ENCODE results near the gene ASPSCR1.

GRCh38 chr17:81941484-81942166 lies 35.8 kb upstream of the ASPSCR1 start:
- TF ChIP-seq, protein P1, sequence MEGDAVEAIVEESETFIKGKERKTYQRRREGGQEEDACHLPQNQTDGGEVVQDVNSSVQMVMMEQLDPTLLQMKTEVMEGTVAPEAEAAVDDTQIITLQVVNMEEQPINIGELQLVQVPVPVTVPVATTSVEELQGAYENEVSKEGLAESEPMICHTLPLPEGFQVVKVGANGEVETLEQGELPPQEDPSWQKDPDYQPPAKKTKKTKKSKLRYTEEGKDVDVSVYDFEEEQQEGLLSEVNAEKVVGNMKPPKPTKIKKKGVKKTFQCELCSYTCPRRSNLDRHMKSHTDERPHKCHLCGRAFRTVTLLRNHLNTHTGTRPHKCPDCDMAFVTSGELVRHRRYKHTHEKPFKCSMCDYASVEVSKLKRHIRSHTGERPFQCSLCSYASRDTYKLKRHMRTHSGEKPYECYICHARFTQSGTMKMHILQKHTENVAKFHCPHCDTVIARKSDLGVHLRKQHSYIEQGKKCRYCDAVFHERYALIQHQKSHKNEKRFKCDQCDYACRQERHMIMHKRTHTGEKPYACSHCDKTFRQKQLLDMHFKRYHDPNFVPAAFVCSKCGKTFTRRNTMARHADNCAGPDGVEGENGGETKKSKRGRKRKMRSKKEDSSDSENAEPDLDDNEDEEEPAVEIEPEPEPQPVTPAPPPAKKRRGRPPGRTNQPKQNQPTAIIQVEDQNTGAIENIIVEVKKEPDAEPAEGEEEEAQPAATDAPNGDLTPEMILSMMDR (IDR thresholded peaks at IDR 0.05): no peak
- TF ChIP-seq POLR2A (IDR thresholded peaks at IDR 0.05) (no peak), EP300 (IDR thresholded peaks at IDR 0.05) (no peak)

Measured in stomach (tissue), 4 donors.